Gastroesophageal sphincter (tissue), 3 donors: ENCODE data around the gene TSPAN9.

Experiments
- CTCF ChIP-seq, 4 experiments: fragments of 200-600 bp in 2 of 4; fragments of 450-650 bp in 2 of 4; sonication (generic) in 1 of 4; IDR thresholded peaks; one replicate each; pipeline ENCODE4 v1.5.1; 2017 to 2019; ENCODE audit warnings: antibody characterized with exemption in 4 of 4, mild to moderate bottlenecking in 2 of 4, moderate library complexity in 2 of 4
- POLR2A ChIP-seq, 2 donors: fragments of 450-650 bp; IDR thresholded peaks; one replicate each; pipeline ENCODE4 v1.6.1; 2017; ENCODE audit warnings: antibody characterized with exemption in 2 of 2, mild to moderate bottlenecking in 2 of 2, moderate library complexity in 1 of 2
- POLR2AphosphoS5 ChIP-seq: sonication (generic); formaldehyde crosslinking; IDR thresholded peaks from one replicate; pipeline ENCODE4 v1.6.1; 2017; ENCODE audit warnings: antibody characterized with exemption

GRCh38 chr12:3223601-3224529, 146.7 kb downstream of the TSPAN9 start:
- no peak for TF ChIP-seq CTCF (IDR thresholded peaks at IDR 0.05)
- TF ChIP-seq POLR2A (IDR thresholded peaks at IDR 0.05), result no peak
- no peak for TF ChIP-seq POLR2AphosphoS5
